GM21367 (cell line): Measurements from ENCODE around the gene MAP3K1.

ENCODE experiments used
- ATAC-seq: cut with Tn5 transposase; IDR thresholded peaks from one replicate; pipeline ENCODE4 v1.9.1; 2021; ENCODE audit not compliant: unreplicated experiment

Gene MAP3K1

GRCh38 chr5:56845277-56845676, 29.9 kb downstream of the MAP3K1 start:
- ATAC-seq = no peak

- no peak for ATAC-seq
Measured at GRCh38 chr5:56845904-56846480, 30.6 kb downstream of the MAP3K1 start.

GRCh38 chr5:56848206-56848605, 32.9 kb downstream of the MAP3K1 start:
- ATAC-seq = no peak

- ATAC-seq = no peak
Measured at GRCh38 chr5:56849671-56850070, 34.3 kb downstream of the MAP3K1 start.

- ATAC-seq = no peak
Measured at GRCh38 chr5:56850423-56850822, 35.1 kb downstream of the MAP3K1 start.

GRCh38 chr5:56851258-56851941, 36.1 kb downstream of the MAP3K1 start:
- ATAC-seq = no peak

- no peak for ATAC-seq
Measured at GRCh38 chr5:56852228-56853000, 37.1 kb downstream of the MAP3K1 start.

- no peak for ATAC-seq
Measured at GRCh38 chr5:56853698-56854097, 38.3 kb downstream of the MAP3K1 start.

GRCh38 chr5:56854920-56855319, 39.6 kb downstream of the MAP3K1 start:
- ATAC-seq = no peak

- ATAC-seq = no peak
Measured at GRCh38 chr5:56856541-56857178, 41.3 kb downstream of the MAP3K1 start.

GRCh38 chr5:56858777-56859442, 43.6 kb downstream of the MAP3K1 start:
- no peak for ATAC-seq

GRCh38 chr5:56861893-56862485, 46.6 kb downstream of the MAP3K1 start:
- ATAC-seq = no peak

GRCh38 chr5:56862909-56863308, 47.6 kb downstream of the MAP3K1 start:
- ATAC-seq = no peak

GRCh38 chr5:56871777-56872176, 56.4 kb downstream of the MAP3K1 start:
- ATAC-seq = no peak

- no peak for ATAC-seq
Measured at GRCh38 chr5:56873056-56873455, 57.7 kb downstream of the MAP3K1 start.

GRCh38 chr5:56876327-56876726, 61.0 kb downstream of the MAP3K1 start:
- no peak for ATAC-seq

- no peak for ATAC-seq
Measured at GRCh38 chr5:56881571-56881970, 66.2 kb downstream of the MAP3K1 start.

- ATAC-seq = no peak
Measured at GRCh38 chr5:56893251-56893951, 78.1 kb downstream of the MAP3K1 start.

- no peak for ATAC-seq
Measured at GRCh38 chr5:56896763-56897162, 81.4 kb downstream of the MAP3K1 start.

- no peak for ATAC-seq
Measured at GRCh38 chr5:56898213-56898612, 82.9 kb downstream of the MAP3K1 start.
